Central memory CD4-positive, alpha-beta T cell (primary cell): ENCODE measurements around the gene WWC1.

Experiments
- DNase-seq: peaks from one replicate; pipeline ENCODE4 v3.0.0; 2022

WWC1 gene

GRCh38 chr5:168365581-168366081, 74.2 kb downstream of the WWC1 start:
- no peak for DNase-seq

- DNase-seq, result no peak
Measured at GRCh38 chr5:168366116-168366515, 74.7 kb downstream of the WWC1 start.

- no peak for DNase-seq
Measured at GRCh38 chr5:168368854-168369253, 77.4 kb downstream of the WWC1 start.

- no peak for DNase-seq
Measured at GRCh38 chr5:168370831-168371230, 79.4 kb downstream of the WWC1 start.

GRCh38 chr5:168372356-168372946, 81.0 kb downstream of the WWC1 start:
- no peak for DNase-seq

GRCh38 chr5:168374532-168374931, 83.1 kb downstream of the WWC1 start:
- DNase-seq, result no peak

GRCh38 chr5:168375214-168375613, 83.8 kb downstream of the WWC1 start:
- no peak for DNase-seq

GRCh38 chr5:168377525-168377924, 86.1 kb downstream of the WWC1 start:
- DNase-seq, result peak; percentile 77

- no peak for DNase-seq
Measured at GRCh38 chr5:168378741-168379140, 87.3 kb downstream of the WWC1 start.

- no peak for DNase-seq
Measured at GRCh38 chr5:168382421-168382820, 91.0 kb downstream of the WWC1 start.

- no peak for DNase-seq
Measured at GRCh38 chr5:168390491-168390890, 99.0 kb downstream of the WWC1 start.

GRCh38 chr5:168393773-168394172, 102.3 kb downstream of the WWC1 start:
- no peak for DNase-seq

GRCh38 chr5:168400429-168401220, 109.2 kb downstream of the WWC1 start:
- no peak for DNase-seq

GRCh38 chr5:168401226-168401625, 109.8 kb downstream of the WWC1 start:
- no peak for DNase-seq

- no peak for DNase-seq
Measured at GRCh38 chr5:168401880-168402279, 110.4 kb downstream of the WWC1 start.

GRCh38 chr5:168404365-168404764, 112.9 kb downstream of the WWC1 start:
- DNase-seq, result no peak

GRCh38 chr5:168407211-168407610, 115.8 kb downstream of the WWC1 start:
- DNase-seq, result no peak

- DNase-seq, result no peak
Measured at GRCh38 chr5:168408561-168409305, 117.3 kb downstream of the WWC1 start.

- peak; percentile 25 for DNase-seq
Measured at GRCh38 chr5:168409591-168410458, 118.4 kb downstream of the WWC1 start.

GRCh38 chr5:168411871-168412270, 120.4 kb downstream of the WWC1 start:
- DNase-seq, result no peak

- DNase-seq, result no peak
Measured at GRCh38 chr5:168413062-168413461, 121.6 kb downstream of the WWC1 start.

GRCh38 chr5:168413596-168413995, 122.2 kb downstream of the WWC1 start:
- DNase-seq, result no peak

- DNase-seq, result no peak
Measured at GRCh38 chr5:168415401-168415800, 124.0 kb downstream of the WWC1 start.
